ENCODE measurements around the gene TSPOAP1. TPM values are rescaled to one million over a fixed set of nuclear protein-coding genes. Genes with fewer than 3 reads are reported as not detected.

TSPOAP1 gene
- total and polyA plus RNA-seq, 10 of the 15 experiments (the other 5 are each of a cell fraction or from before 2014, with no cell fraction given): 0.58 to 16.4 (median 4.2) TPM; not detected in 1

- under 1% methylated on average over 4 of the region's 4 CpGs for WGBS (ENCODE audit: insufficient coverage, insufficient replicate concordance, low lambda C conversion rate, missing lambda C conversion rate)
- FAIRE-seq: peak; percentile 59
- Histone ChIP-seq H3K27ac (ENCODE audit: control insufficient read depth, insufficient read depth) (peak overlapping the region; percentile 100), H3K79me2 (ENCODE audit: control insufficient read depth, insufficient read depth, low read length) (peaks cover 64% of the 10 kb centered on the region), H3K36me3 (ENCODE audit: control insufficient read depth in 2 of 2, insufficient read depth in 2 of 2, low read length in 1 of 2) (peaks cover 6 to 14% of the 10 kb centered on the region in 2 experiments), H3K4me3 (peak overlapping the region; percentile 94), H3K9ac (ENCODE audit: control insufficient read depth, insufficient read depth, low read length) (peak overlapping the region; percentile 100), H3K9me3 (replicated peaks; ENCODE audit: control insufficient read depth, insufficient read depth, low read length) (no peaks in the 10 kb centered on the region; the same call in 2 of the 3 replicates), H4K20me1 (ENCODE audit: control insufficient read depth, insufficient read depth) (no peaks in the 10 kb centered on the region; the same call in 1 of the 2 replicates), H3K27me3 (replicated peaks in 1 of 2; ENCODE audit: control insufficient read depth in 2 of 2, insufficient read depth in 2 of 2, low read length in 1 of 2) (no peaks in the 10 kb centered on the region; a peak in 1 of 4 replicates), H3K4me2 (ENCODE audit: control insufficient read depth, insufficient read depth) (peak overlapping the region; percentile 44), H2AFZ (ENCODE audit: control insufficient read depth, low read depth, low read length) (no peak overlapping the region), H3K4me1 (ENCODE audit: control insufficient read depth, insufficient read depth, low read length) (peaks cover 29% of the 10 kb centered on the region)
- POLR2A ChIA-PET: interaction anchor here (0.8 to 18.5 kb wide), 3 partner anchors 9 to 87 kb away, joined by 6 to 373 read pairs (median 219); partner anchors contain the start of gene RNF43
- peak; percentile 85 for DNase-seq (ENCODE audit: low read depth, low spot score)
- SMC1A ChIA-PET (ENCODE audit: uncharacterized antibody, unreplicated experiment): interaction anchor here (8.6 kb wide), 1 partner anchor 14 kb away, joined by 143 read pairs; no protein-coding TSS in a partner anchor
- BruUV-seq (replicated peaks): TSS peak; percentile 75
- in situ Hi-C loops (cut with MboI) (loop anchor here (10.0 kb wide), 1 partner anchor 1505 kb away; no protein-coding TSS in a partner anchor), intact Hi-C loops (cut with micrococcal nuclease; ENCODE audit: unreplicated experiment) (loop anchor here (1.0 kb wide), 2 partner anchors 14 to 22 kb away; partner anchors contain the start of gene SUPT4H1)
- RAD21 ChIA-PET (ENCODE audit: unreplicated experiment): interaction anchor here (4.8 to 18.1 kb wide), 2 partner anchors 13 to 86 kb away, joined by 102 to 323 read pairs; partner anchors contain the start of gene RNF43
- ATAC-seq: peak; percentile 3
- CTCF ChIA-PET: interaction anchor here (1.7 kb wide), 1 partner anchor 14 kb away, joined by 10 read pairs; no protein-coding TSS in a partner anchor
- TF ChIP-seq STAT3 (IDR thresholded peaks at IDR 0.05; ENCODE audit: low read depth, low read length): peak; percentile 53; the same call in 1 of the 2 replicates
- TF ChIP-seq, protein P1, sequence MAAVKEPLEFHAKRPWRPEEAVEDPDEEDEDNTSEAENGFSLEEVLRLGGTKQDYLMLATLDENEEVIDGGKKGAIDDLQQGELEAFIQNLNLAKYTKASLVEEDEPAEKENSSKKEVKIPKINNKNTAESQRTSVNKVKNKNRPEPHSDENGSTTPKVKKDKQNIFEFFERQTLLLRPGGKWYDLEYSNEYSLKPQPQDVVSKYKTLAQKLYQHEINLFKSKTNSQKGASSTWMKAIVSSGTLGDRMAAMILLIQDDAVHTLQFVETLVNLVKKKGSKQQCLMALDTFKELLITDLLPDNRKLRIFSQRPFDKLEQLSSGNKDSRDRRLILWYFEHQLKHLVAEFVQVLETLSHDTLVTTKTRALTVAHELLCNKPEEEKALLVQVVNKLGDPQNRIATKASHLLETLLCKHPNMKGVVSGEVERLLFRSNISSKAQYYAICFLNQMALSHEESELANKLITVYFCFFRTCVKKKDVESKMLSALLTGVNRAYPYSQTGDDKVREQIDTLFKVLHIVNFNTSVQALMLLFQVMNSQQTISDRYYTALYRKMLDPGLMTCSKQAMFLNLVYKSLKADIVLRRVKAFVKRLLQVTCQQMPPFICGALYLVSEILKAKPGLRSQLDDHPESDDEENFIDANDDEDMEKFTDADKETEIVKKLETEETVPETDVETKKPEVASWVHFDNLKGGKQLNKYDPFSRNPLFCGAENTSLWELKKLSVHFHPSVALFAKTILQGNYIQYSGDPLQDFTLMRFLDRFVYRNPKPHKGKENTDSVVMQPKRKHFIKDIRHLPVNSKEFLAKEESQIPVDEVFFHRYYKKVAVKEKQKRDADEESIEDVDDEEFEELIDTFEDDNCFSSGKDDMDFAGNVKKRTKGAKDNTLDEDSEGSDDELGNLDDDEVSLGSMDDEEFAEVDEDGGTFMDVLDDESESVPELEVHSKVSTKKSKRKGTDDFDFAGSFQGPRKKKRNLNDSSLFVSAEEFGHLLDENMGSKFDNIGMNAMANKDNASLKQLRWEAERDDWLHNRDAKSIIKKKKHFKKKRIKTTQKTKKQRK (IDR thresholded peaks at IDR 0.05; ENCODE audit: low read depth, low read length): peak; percentile 39; the same call in 1 of the 2 replicates
- TF ChIP-seq, protein P2, sequence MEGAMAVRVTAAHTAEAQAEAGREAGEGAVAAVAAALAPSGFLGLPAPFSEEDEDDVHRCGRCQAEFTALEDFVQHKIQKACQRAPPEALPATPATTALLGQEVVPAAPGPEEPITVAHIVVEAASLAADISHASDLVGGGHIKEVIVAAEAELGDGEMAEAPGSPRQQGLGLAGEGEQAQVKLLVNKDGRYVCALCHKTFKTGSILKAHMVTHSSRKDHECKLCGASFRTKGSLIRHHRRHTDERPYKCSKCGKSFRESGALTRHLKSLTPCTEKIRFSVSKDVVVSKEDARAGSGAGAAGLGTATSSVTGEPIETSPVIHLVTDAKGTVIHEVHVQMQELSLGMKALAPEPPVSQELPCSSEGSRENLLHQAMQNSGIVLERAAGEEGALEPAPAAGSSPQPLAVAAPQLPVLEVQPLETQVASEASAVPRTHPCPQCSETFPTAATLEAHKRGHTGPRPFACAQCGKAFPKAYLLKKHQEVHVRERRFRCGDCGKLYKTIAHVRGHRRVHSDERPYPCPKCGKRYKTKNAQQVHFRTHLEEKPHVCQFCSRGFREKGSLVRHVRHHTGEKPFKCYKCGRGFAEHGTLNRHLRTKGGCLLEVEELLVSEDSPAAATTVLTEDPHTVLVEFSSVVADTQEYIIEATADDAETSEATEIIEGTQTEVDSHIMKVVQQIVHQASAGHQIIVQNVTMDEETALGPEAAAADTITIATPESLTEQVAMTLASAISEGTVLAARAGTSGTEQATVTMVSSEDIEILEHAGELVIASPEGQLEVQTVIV (IDR thresholded peaks at IDR 0.05; ENCODE audit: borderline replicate concordance, partially characterized antibody): no peak
- TF ChIP-seq TCF7 (IDR thresholded peaks at IDR 0.05; ENCODE audit: borderline replicate concordance): no peak; the same call in 1 of the 2 replicates
- TF ChIP-seq, protein P3, sequence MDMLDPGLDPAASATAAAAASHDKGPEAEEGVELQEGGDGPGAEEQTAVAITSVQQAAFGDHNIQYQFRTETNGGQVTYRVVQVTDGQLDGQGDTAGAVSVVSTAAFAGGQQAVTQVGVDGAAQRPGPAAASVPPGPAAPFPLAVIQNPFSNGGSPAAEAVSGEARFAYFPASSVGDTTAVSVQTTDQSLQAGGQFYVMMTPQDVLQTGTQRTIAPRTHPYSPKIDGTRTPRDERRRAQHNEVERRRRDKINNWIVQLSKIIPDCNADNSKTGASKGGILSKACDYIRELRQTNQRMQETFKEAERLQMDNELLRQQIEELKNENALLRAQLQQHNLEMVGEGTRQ (IDR thresholded peaks at IDR 0.05; ENCODE audit: borderline replicate concordance, low read depth, low read length): no peak; the same call in 1 of the 2 replicates
- no peak for TF ChIP-seq MTA3 (IDR thresholded peaks at IDR 0.05; ENCODE audit: borderline replicate concordance, low read length)
- no peak; the same call in 1 of the 2 replicates for TF ChIP-seq EZH2 (IDR thresholded peaks at IDR 0.05; ENCODE audit: borderline replicate concordance, control insufficient read depth, low read depth, low read length)
- no peak for TF ChIP-seq ASH2L (IDR thresholded peaks at IDR 0.05; ENCODE audit: borderline replicate concordance, low read depth)
- TF ChIP-seq, protein P4, sequence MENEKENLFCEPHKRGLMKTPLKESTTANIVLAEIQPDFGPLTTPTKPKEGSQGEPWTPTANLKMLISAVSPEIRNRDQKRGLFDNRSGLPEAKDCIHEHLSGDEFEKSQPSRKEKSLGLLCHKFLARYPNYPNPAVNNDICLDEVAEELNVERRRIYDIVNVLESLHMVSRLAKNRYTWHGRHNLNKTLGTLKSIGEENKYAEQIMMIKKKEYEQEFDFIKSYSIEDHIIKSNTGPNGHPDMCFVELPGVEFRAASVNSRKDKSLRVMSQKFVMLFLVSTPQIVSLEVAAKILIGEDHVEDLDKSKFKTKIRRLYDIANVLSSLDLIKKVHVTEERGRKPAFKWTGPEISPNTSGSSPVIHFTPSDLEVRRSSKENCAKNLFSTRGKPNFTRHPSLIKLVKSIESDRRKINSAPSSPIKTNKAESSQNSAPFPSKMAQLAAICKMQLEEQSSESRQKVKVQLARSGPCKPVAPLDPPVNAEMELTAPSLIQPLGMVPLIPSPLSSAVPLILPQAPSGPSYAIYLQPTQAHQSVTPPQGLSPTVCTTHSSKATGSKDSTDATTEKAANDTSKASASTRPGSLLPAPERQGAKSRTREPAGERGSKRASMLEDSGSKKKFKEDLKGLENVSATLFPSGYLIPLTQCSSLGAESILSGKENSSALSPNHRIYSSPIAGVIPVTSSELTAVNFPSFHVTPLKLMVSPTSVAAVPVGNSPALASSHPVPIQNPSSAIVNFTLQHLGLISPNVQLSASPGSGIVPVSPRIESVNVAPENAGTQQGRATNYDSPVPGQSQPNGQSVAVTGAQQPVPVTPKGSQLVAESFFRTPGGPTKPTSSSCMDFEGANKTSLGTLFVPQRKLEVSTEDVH (IDR thresholded peaks at IDR 0.05; ENCODE audit: low read depth, partially characterized antibody): peak; percentile 45
- no peak; the same call in 1 of the 2 replicates for TF ChIP-seq MYB (IDR thresholded peaks at IDR 0.05; ENCODE audit: borderline replicate concordance, low read depth, low read length)
Observed at GRCh38 chr17:58329810-58330537, 1.4 kb upstream of the TSPOAP1 start.

Data from GM12878 (cell line).